ENCODE measurements around the gene SHROOM3. TPM values are rescaled to one million over a fixed set of nuclear protein-coding genes. Genes with fewer than 3 reads are reported as not detected.
"Not testable (repeated sequence)": the region's sequence is repeated elsewhere in the genome, so short reads cannot be mapped to it uniquely, and the experiment has no call there.

The SHROOM3 gene
- total RNA-seq, 2 donors from 2014 or later = 139 to 171 TPM

DNA sequence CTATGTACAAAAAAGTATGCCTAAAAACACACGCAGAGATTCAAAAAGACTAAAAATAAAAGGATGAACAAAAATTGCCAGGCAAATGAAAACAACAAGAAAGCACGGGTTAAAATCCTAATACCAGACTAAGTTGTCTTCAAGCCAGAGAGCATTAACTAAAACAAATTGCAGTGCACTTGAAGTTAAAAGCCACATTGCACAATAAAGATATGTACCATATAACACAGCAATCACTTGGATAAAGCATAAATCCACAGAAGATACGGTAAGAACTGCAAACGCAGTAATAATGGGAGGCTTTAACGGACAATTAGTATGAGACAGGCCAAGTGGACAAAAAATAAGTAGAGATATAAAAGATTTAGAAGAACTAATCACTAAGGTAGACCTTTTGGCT, 28.9 kb upstream of the SHROOM3 start:
- TF ChIP-seq CTCF (IDR thresholded peaks at IDR 0.05) = no peak
- Histone ChIP-seq H3K4me1 (ENCODE audit: control insufficient read depth in 1 of 2, low read depth in 2 of 2) (no peaks in the 10 kb centered on the region), H3K9me3 (no peaks in the 10 kb centered on the region), H3K4me3 (no peak overlapping the region), H3K27me3 (replicated peaks; ENCODE audit: insufficient read depth) (no peaks in the 10 kb centered on the region), H3K27ac (no peak overlapping the region), H3K36me3 (no peaks in the 10 kb centered on the region)
- ATAC-seq (ENCODE audit: insufficient number of reproducible peaks, low FRiP score, low read depth) (no peak), DNase-seq (ENCODE audit: low spot score) (no peak)

DNA sequence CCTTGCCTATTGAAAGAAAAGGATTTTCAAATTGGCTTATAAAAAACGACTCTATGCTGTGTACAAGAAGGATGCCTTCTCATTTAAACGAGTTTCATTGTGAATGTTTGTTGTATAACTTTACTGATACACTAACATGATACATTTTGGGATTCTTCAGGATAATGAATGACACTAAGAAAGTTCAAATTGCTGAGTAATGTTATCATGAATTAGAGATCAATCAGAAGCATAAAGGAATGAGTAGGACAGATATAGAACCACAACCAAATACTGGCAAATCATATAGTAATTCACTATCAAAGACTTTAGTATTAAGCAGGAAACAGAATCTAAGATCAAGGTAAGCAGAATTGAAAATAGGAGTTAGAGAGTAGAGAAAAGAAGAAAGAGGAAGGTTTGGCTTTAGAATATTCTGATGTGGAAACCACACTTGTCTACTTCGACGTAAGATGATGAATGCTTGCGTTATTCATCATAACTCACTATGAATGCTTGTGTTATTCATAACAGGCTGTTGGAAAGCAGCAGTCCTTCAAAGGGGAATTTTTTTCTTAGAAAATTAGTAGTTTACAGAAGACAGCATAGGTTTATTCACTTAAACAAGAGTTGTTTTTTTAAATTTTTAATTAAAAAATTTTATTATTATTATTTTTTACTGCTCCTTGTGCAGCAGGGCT, 27.4 kb upstream of the SHROOM3 start:
- DNase-seq (ENCODE audit: low spot score) = no peak
- Histone ChIP-seq H3K36me3 (no peaks in the 10 kb centered on the region), H3K27me3 (replicated peaks; ENCODE audit: insufficient read depth) (no peaks in the 10 kb centered on the region), H3K27ac (no peak overlapping the region), H3K4me1 (ENCODE audit: control insufficient read depth in 1 of 2, low read depth in 2 of 2) (no peaks in the 10 kb centered on the region), H3K9me3 (no peaks in the 10 kb centered on the region), H3K4me3 (no peak overlapping the region)
- no peak for TF ChIP-seq CTCF (IDR thresholded peaks at IDR 0.05)
- ATAC-seq (ENCODE audit: insufficient number of reproducible peaks, low FRiP score, low read depth) = no peak

DNA sequence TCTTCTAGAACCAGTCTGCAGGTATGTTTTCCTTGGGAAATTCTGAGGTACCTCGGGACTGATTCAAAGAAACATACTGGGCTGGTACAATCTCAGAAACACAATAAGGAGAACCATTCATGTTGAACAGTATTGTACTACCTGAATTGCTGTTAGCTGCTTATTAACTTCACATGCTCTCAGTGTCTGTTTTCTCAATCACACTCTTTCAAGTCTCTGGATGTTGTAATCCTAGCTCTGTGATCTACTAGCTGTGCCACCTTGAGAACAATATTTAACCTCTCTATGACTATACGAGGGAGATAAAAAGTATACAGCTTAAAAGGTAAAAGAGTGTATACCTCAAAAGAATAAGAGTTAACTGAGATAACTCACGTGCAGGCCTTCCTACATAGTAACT, 24.4 kb upstream of the SHROOM3 start:
- no peaks in the 10 kb centered on the region for H3K36me3 ChIP-seq
- TF ChIP-seq CTCF (IDR thresholded peaks at IDR 0.05) = no peak
- no peak for DNase-seq (ENCODE audit: low spot score)
- H3K27me3 ChIP-seq (replicated peaks; ENCODE audit: insufficient read depth) = no peaks in the 10 kb centered on the region
- no peak for ATAC-seq (ENCODE audit: insufficient number of reproducible peaks, low FRiP score, low read depth)
- no peaks in the 10 kb centered on the region for H3K4me1 ChIP-seq (ENCODE audit: control insufficient read depth in 1 of 2, low read depth in 2 of 2)
- H3K4me3 ChIP-seq = no peak overlapping the region
- no peak overlapping the region for H3K27ac ChIP-seq
- no peaks in the 10 kb centered on the region for H3K9me3 ChIP-seq

DNA sequence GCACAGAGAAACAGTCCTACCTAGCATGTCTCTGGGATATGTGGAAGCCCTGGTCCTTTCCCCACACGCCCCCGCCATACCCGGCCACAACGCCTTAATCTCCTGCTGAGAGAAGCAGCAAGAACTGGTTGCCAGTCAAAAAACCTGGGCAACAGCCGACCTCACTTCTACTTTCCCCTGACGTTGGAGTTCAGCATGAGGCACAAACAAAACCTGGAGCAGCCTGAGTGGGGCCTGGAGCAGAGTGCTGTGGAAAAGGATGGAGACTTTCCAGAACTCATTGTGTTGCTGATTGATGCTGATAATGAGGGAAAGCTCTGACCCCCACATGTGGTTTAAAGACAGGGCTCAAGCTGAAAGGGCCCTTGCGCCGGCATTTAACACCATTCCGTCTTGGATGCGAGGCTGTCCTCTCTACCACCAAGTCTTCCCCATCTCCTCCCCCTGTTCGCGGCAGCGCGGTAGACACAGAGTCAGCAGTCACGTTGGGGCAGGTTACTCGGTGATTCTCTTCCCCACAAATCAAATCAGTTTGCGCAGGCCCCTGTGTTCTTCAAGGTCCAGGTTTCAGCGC, 14.8 kb upstream of the SHROOM3 start:
- no peak for TF ChIP-seq CTCF (IDR thresholded peaks at IDR 0.05)
- Histone ChIP-seq H3K27me3 (replicated peaks; ENCODE audit: insufficient read depth) (no peaks in the 10 kb centered on the region), H3K27ac (no peak overlapping the region), H3K9me3 (no peaks in the 10 kb centered on the region), H3K36me3 (no peaks in the 10 kb centered on the region), H3K4me3 (peak overlapping the region; percentile 89), H3K4me1 (ENCODE audit: control insufficient read depth in 1 of 2, low read depth in 2 of 2) (peaks cover 0 to 6% of the 10 kb centered on the region in 2 donors)
- peak; percentile 25 for ATAC-seq (ENCODE audit: insufficient number of reproducible peaks, low FRiP score, low read depth)
- no peak for DNase-seq (ENCODE audit: low spot score)

GRCh38 chr4:76420762-76421581, 14.1 kb upstream of the SHROOM3 start, which contains the start of gene CCDC158:
Gene CCDC158 (minus strand): TSS chr4:76421141. CDS start chr4:76403207, 17,934 bp downstream.
- Histone ChIP-seq H3K36me3 (no peaks in the 10 kb centered on the region), H3K4me1 (ENCODE audit: control insufficient read depth in 1 of 2, low read depth in 2 of 2) (peaks cover 0 to 9% of the 10 kb centered on the region in 2 donors), H3K27me3 (replicated peaks; ENCODE audit: insufficient read depth) (no peaks in the 10 kb centered on the region), H3K4me3 (peak within 1 kb of the TSS; percentile 89), H3K9me3 (no peaks in the 10 kb centered on the region), H3K27ac (peak within 1 kb of the TSS in 1 of 2 donors; percentile 18)
- TF ChIP-seq CTCF (IDR thresholded peaks at IDR 0.05) = no peak
- DNase-seq (ENCODE audit: low spot score) (no peak), ATAC-seq (ENCODE audit: insufficient number of reproducible peaks, low FRiP score, low read depth) (peak; percentile 75)

- DNase-seq (ENCODE audit: low spot score); H3K27me3 ChIP-seq (replicated peaks; ENCODE audit: insufficient read depth); ATAC-seq (ENCODE audit: insufficient number of reproducible peaks, low FRiP score, low read depth); H3K4me3 ChIP-seq; H3K27ac ChIP-seq; H3K9me3 ChIP-seq; H3K36me3 ChIP-seq: not testable (repeated sequence)
- peaks cover 0 to 14% of the 10 kb centered on the region in 2 donors for H3K4me1 ChIP-seq (ENCODE audit: control insufficient read depth in 1 of 2, low read depth in 2 of 2)
These were observed 11.9 kb upstream of the SHROOM3 start for GRCh38 chr4:76423159-76423558.
